Cardiac muscle cell (in vitro differentiated cells and primary cell): ENCODE results near the gene FABP6. TPM values are rescaled to one million over a fixed set of nuclear protein-coding genes. Genes with fewer than 3 reads are reported as not detected.

ENCODE experiments used
- DNase-seq, 2 donors: peaks; one replicate each; pipeline versions ENCODE4 v3.0.0 to v3.0.0-alpha.2; 2010 to 2017; ENCODE audit warnings: low read depth in 1 of 2, low spot score in 1 of 2
- H3K27ac ChIP-seq: fragments of 200-600 bp; sonication (generic); 2 replicates; pipeline ENCODE4 v1.5.1; 2016
- H3K27me3 ChIP-seq: fragments of 200-600 bp; sonication (generic); 2 replicates; pipeline ENCODE4 v1.6.0; 2016; ENCODE audit warnings: control low read depth
- H3K36me3 ChIP-seq: fragments of 200-600 bp; sonication (generic); 2 replicates; pipeline ENCODE4 v1.5.1; 2016; ENCODE audit warnings: control low read depth
- H3K4me1 ChIP-seq: fragments of 200-600 bp; sonication (generic); 2 replicates; pipeline ENCODE4 v1.8.1; 2017; ENCODE audit warnings: low read depth, mild to moderate bottlenecking, mixed run types
- H3K4me3 ChIP-seq: fragments of 200-600 bp; sonication (generic); 2 replicates; pipeline ENCODE4 v1.5.1; 2016; ENCODE audit warnings: mild to moderate bottlenecking
- H3K9me3 ChIP-seq: fragments of 200-600 bp; sonication (generic); 2 replicates; pipeline ENCODE4 v1.5.1; 2017; ENCODE audit warnings: low read depth, mild to moderate bottlenecking, control low read depth
- polyA plus RNA-seq: library from polyadenylated mRNA; unstranded; fragments of >200 nt; fragmentation: Nextera tagmentation; extraction: Ambion mirVana; gene quantifications from 2 replicates; pipeline ENCODE4 v1.2.1, GENCODE V29; 2016
- total RNA-seq: library from RNA; depleted of rRNA; stranded (reverse); fragments of >200 nt; gene quantifications from 2 replicates; pipeline ENCODE4 v1.2.3, GENCODE V29; 2016
- TF ChIP-seq, protein P1 (sequence below): IDR thresholded peaks from 2 replicates; pipeline ENCODE4 v1.5.1; 2012; ENCODE audit warnings: low read depth, mild to moderate bottlenecking, low read length

Gene FABP6
- total and polyA plus RNA-seq, 2 experiments from 2014 or later = 0.34 TPM; not detected in 1

DNA sequence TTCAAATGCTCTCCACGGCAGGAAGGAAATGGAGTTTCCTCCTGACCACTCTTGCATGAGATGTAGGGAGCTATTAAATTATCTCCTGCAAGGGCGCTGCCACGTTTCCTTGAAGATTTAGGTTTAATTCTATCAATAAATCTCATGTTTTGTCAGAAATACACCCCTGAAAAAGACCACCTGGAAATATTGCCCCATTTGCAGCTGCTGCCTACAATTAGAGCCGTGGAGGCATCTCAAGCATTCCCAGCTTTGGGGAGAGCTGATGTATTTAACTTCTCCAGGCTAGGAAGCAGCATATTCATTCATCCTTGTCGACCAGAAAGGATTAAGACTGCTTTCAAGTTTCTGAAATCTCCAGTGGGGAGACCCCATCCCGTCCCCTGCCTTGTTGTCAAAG, 42.5 kb downstream of the FABP6 start:
- Histone ChIP-seq H3K9me3 (no peaks in the 10 kb centered on the region), H3K27me3 (no peaks in the 10 kb centered on the region), H3K27ac (peak overlapping the region; percentile 80), H3K4me1 (peaks cover 33% of the 10 kb centered on the region), H3K36me3 (peaks cover 4% of the 10 kb centered on the region), H3K4me3 (no peak overlapping the region)
- TF ChIP-seq, protein P1, sequence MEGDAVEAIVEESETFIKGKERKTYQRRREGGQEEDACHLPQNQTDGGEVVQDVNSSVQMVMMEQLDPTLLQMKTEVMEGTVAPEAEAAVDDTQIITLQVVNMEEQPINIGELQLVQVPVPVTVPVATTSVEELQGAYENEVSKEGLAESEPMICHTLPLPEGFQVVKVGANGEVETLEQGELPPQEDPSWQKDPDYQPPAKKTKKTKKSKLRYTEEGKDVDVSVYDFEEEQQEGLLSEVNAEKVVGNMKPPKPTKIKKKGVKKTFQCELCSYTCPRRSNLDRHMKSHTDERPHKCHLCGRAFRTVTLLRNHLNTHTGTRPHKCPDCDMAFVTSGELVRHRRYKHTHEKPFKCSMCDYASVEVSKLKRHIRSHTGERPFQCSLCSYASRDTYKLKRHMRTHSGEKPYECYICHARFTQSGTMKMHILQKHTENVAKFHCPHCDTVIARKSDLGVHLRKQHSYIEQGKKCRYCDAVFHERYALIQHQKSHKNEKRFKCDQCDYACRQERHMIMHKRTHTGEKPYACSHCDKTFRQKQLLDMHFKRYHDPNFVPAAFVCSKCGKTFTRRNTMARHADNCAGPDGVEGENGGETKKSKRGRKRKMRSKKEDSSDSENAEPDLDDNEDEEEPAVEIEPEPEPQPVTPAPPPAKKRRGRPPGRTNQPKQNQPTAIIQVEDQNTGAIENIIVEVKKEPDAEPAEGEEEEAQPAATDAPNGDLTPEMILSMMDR = no peak
- DNase-seq = no peak

DNA sequence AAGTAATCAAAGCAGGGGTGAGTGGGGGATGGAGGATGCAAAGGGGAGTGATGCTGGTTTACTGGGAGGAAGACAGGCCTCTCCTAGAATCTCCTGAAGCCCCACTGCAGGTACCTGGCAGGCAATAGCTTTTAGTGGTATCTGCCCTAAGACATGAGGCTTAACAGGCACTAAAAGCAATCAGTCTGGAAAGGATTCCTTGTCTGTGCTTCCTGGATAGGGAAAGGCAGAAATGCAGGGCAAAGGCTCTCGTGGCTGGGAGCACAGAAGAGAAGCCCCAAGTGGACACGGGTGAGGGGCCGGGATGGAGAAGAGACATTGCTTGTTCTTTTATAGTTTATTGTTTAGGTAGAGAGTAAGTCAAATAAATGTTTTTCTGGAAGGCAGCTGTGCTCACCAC, 43.0 kb downstream of the FABP6 start:
- TF ChIP-seq, protein P1 = no peak
- Histone ChIP-seq H3K27me3 (no peaks in the 10 kb centered on the region), H3K27ac (peak overlapping the region; percentile 80)

DNA sequence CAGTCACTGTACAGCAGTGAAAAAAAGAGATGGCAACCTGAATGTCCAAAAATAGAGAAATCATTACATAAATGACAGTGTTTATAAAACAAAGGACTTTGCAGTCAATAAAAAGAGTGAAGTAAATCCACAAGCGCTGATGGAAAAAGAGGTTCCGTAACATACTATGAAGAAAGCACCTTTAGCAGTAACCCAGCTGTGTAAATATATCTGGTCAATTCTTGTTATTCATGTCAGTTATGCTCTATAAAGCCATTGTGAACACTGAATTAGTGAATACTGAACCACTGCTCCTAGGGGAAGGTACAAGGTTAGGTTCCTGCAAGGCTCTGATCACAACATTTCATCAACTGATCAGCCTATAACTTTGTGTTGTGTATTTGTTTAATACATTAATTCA, 43.6 kb downstream of the FABP6 start:
- no peak for DNase-seq
- no peak overlapping the region for H3K4me3 ChIP-seq
- H3K4me1 ChIP-seq = peaks cover 31% of the 10 kb centered on the region
- H3K27ac ChIP-seq = peak overlapping the region; percentile 80
- no peaks in the 10 kb centered on the region for H3K9me3 ChIP-seq
- no peaks in the 10 kb centered on the region for H3K27me3 ChIP-seq
- TF ChIP-seq, protein P1 = no peak
- peaks cover 4% of the 10 kb centered on the region for H3K36me3 ChIP-seq

More for the DNA sequence above, 43.0 kb downstream of the FABP6 start:
- no peak for DNase-seq
- Histone ChIP-seq H3K4me1 (peaks cover 31% of the 10 kb centered on the region), H3K9me3 (no peaks in the 10 kb centered on the region), H3K4me3 (no peak overlapping the region), H3K36me3 (peaks cover 4% of the 10 kb centered on the region)

DNA sequence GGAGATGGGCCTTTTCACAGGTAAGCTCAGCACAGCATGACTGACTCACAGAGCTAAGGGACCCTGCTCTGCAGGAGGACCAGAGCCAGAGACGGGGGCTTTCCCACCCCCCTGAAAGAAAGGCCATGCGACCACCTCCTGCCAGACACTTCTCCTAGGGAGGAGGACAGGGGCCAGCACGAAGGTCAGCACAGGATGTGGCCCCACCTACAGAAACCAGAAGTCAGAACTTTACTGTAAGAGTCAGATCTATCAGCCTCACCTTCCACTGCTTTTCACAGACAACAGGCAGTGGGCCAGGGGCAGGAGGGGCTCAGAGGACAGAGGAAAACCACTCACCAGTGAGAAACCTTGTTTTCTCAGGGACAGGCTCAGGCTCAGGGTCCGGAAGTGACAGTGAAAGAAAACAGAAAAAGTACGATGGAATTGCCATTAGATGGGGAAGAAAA, 45.2 kb downstream of the FABP6 start:
- TF ChIP-seq, protein P1 = no peak
- Histone ChIP-seq H3K27me3 (no peaks in the 10 kb centered on the region), H3K9me3 (no peaks in the 10 kb centered on the region), H3K4me3 (no peak overlapping the region), H3K4me1 (peaks cover 31% of the 10 kb centered on the region), H3K27ac (peak overlapping the region; percentile 46), H3K36me3 (peaks cover 4% of the 10 kb centered on the region)
- no peak for DNase-seq

DNA sequence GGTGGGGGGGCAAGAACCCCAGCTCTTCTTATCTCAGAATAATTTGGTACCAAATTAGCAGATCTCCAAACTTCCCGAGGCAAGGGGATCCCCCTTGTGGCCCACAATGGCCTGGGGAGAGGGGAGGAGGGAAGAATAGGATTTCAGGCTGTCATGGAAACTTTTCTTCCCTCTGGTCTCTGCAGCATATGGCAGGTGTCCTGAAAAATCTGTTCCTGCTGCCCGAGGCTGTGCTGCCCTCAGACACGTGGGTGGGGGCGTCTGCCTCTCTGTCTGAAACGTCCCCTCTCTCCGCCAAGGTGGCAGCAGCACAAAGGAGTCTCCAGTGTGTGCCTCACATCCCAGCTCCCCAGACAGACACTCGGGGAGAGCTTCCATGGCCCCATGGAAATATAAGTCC, 49.0 kb downstream of the FABP6 start:
- H3K27me3 ChIP-seq = no peaks in the 10 kb centered on the region
- no peak for DNase-seq
- TF ChIP-seq, protein P1 = no peak
- H3K9me3 ChIP-seq = no peaks in the 10 kb centered on the region
- no peak overlapping the region for H3K27ac ChIP-seq
- H3K4me3 ChIP-seq = no peak overlapping the region
- peaks cover 8% of the 10 kb centered on the region for H3K36me3 ChIP-seq
- peaks cover under 1% of the 10 kb centered on the region for H3K4me1 ChIP-seq
